ENCODE data around the gene PACS2.
"Not testable (repeated sequence)": the region's sequence is repeated elsewhere in the genome, so short reads cannot be mapped to it uniquely, and the experiment has no call there.

Gene PACS2

GRCh38 chr14:105334383-105335230, 20.1 kb downstream of the PACS2 start:
- no peak for DNase-seq

- DNase-seq, result not testable (repeated sequence)
Observed at GRCh38 chr14:105335231-105335542, 20.6 kb downstream of the PACS2 start.

- DNase-seq, result no peak
Observed at GRCh38 chr14:105335735-105336476, 21.4 kb downstream of the PACS2 start.

GRCh38 chr14:105336477-105337287, 22.1 kb downstream of the PACS2 start:
- no peak for DNase-seq

GRCh38 chr14:105337433-105337832, 22.9 kb downstream of the PACS2 start:
- DNase-seq, result no peak

GRCh38 chr14:105337966-105338741, 23.6 kb downstream of the PACS2 start:
- no peak for DNase-seq

- DNase-seq, result no peak
Observed at GRCh38 chr14:105340821-105341733, 26.5 kb downstream of the PACS2 start.

- no peak for DNase-seq
Observed at GRCh38 chr14:105343194-105343593, 28.6 kb downstream of the PACS2 start.

GRCh38 chr14:105346200-105346533, 31.6 kb downstream of the PACS2 start:
- no peak for DNase-seq

- DNase-seq, result no peak
Observed at GRCh38 chr14:105346876-105347586, 32.5 kb downstream of the PACS2 start.

GRCh38 chr14:105347587-105347968, 33.0 kb downstream of the PACS2 start:
- DNase-seq, result no peak

GRCh38 chr14:105348169-105348944, 33.8 kb downstream of the PACS2 start:
- DNase-seq, result no peak

GRCh38 chr14:105348945-105349699, 34.6 kb downstream of the PACS2 start:
- DNase-seq, result no peak

GRCh38 chr14:105349992-105350391, 35.4 kb downstream of the PACS2 start:
- DNase-seq, result no peak

- no peak for DNase-seq
Observed at GRCh38 chr14:105350450-105351244, 36.1 kb downstream of the PACS2 start.

GRCh38 chr14:105351410-105351809, 36.9 kb downstream of the PACS2 start:
- DNase-seq, result no peak

GRCh38 chr14:105351920-105352851, 37.6 kb downstream of the PACS2 start:
- DNase-seq, result peak; percentile 85 to 88

All from stimulated activated CD4-positive, alpha-beta T cell treated with anti-CD3 and anti-CD28 coated beads, Interleukin-2, amount 100 ng/mL, for 48 hours (primary cell).